GM18519 (cell line): ENCODE measurements around the gene MCAT.

Experiments
- ATAC-seq: cut with Tn5 transposase; IDR thresholded peaks from one replicate; pipeline ENCODE4 v1.9.1; 2021; ENCODE audit warnings: mild to moderate bottlenecking, moderate library complexity; ENCODE audit not compliant: unreplicated experiment, low FRiP score

Gene MCAT

GRCh38 chr22:43101306-43101705 lies 41.9 kb downstream of the MCAT start:
- ATAC-seq, result no peak

- ATAC-seq, result no peak
Observed at GRCh38 chr22:43100225-43100624, 43.0 kb downstream of the MCAT start.

GRCh38 chr22:43099095-43099494 lies 44.1 kb downstream of the MCAT start:
- no peak for ATAC-seq

GRCh38 chr22:43098356-43098755 lies 44.8 kb downstream of the MCAT start:
- no peak for ATAC-seq

GRCh38 chr22:43096420-43096819 lies 46.8 kb downstream of the MCAT start:
- ATAC-seq, result no peak

- ATAC-seq, result no peak
Observed at GRCh38 chr22:43094551-43094950, 48.6 kb downstream of the MCAT start.

GRCh38 chr22:43094085-43094484 lies 49.1 kb downstream of the MCAT start:
- no peak for ATAC-seq

GRCh38 chr22:43092085-43092484 lies 51.1 kb downstream of the MCAT start:
- no peak for ATAC-seq

GRCh38 chr22:43090130-43090789 lies 52.9 kb downstream of the MCAT start:
- no peak for ATAC-seq

GRCh38 chr22:43088984-43089717 lies 54.0 kb downstream of the MCAT start, which contains the start of gene TTLL1:
Gene TTLL1 (minus strand): TSS chr22:43089391. CDS start chr22:43075586, 13,805 bp downstream.
- peak; percentile 62 for ATAC-seq

- ATAC-seq, result no peak
Observed at GRCh38 chr22:43088627-43088983, 54.6 kb downstream of the MCAT start.

- no peak for ATAC-seq
Observed at GRCh38 chr22:43085658-43086606, 57.3 kb downstream of the MCAT start.
